Measurements from ENCODE around the gene COL25A1.

DNA sequence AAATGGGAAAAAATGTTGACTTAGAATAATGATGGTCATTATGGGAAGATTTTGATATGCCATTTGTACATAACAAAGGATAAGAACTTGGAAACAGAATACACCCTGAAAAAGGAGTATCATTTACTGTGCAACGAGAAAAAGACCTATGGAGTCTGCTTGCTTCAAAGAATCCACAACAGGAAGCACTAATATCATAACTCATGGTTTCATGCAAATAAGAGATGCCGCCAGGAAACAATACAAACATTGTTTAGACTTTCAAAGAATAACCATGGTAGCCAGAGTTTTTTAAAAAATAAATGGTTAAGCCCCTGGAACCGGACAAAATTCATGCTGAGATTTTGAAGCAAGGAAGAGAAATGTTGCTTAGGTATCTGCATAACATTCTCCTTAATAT is 399.7 kb downstream of the COL25A1 start:
- TF ChIP-seq, protein P1, sequence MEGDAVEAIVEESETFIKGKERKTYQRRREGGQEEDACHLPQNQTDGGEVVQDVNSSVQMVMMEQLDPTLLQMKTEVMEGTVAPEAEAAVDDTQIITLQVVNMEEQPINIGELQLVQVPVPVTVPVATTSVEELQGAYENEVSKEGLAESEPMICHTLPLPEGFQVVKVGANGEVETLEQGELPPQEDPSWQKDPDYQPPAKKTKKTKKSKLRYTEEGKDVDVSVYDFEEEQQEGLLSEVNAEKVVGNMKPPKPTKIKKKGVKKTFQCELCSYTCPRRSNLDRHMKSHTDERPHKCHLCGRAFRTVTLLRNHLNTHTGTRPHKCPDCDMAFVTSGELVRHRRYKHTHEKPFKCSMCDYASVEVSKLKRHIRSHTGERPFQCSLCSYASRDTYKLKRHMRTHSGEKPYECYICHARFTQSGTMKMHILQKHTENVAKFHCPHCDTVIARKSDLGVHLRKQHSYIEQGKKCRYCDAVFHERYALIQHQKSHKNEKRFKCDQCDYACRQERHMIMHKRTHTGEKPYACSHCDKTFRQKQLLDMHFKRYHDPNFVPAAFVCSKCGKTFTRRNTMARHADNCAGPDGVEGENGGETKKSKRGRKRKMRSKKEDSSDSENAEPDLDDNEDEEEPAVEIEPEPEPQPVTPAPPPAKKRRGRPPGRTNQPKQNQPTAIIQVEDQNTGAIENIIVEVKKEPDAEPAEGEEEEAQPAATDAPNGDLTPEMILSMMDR (IDR thresholded peaks at IDR 0.05; ENCODE audit: low read depth, low read length), result no peak
- TF ChIP-seq, protein P2, sequence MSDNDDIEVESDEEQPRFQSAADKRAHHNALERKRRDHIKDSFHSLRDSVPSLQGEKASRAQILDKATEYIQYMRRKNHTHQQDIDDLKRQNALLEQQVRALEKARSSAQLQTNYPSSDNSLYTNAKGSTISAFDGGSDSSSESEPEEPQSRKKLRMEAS (IDR thresholded peaks at IDR 0.05; ENCODE audit: low read depth, low read length), result no peak
- TF ChIP-seq POLR2A (IDR thresholded peaks at IDR 0.05; ENCODE audit: extremely low read depth, insufficient read length) (no peak), MYC (IDR thresholded peaks at IDR 0.05; ENCODE audit: low read depth, low read length) (no peak)

All from NB4 (cell line).